Measurements from ENCODE around the gene DAAM2. TPM values are rescaled to one million over a fixed set of nuclear protein-coding genes. Genes with fewer than 3 reads are reported as not detected.

The DAAM2 gene
- total and polyA plus RNA-seq, 2 donors (not counting 3 experiments of a cell fraction or from before 2014, with no cell fraction given) = 0.42 to 0.44 TPM

- intact Hi-C loops (cut with micrococcal nuclease) = no loop called here
- H2AFZ ChIP-seq (ENCODE audit: low read depth, low read length) = no peak overlapping the region
- no peak overlapping the region for H3K4me2 ChIP-seq (ENCODE audit: insufficient read depth, low read length)
- H3K27me3 ChIP-seq (ENCODE audit: control insufficient read depth in 2 of 2, insufficient read depth in 2 of 2, low read length in 2 of 2) = no peaks in the 10 kb centered on the region
- FAIRE-seq = no peak
- BruUV-seq (replicated peaks) = no TSS peak
- no peaks in the 10 kb centered on the region for H4K20me1 ChIP-seq (replicated peaks; ENCODE audit: control insufficient read depth, extremely low read depth, insufficient read depth, low read length)
- H3K9ac ChIP-seq (replicated peaks; ENCODE audit: extremely low read depth, insufficient read depth, low read length) = no peak overlapping the region
- H3K36me3 ChIP-seq (ENCODE audit: control insufficient read depth in 2 of 2, extremely low read depth in 1 of 2, insufficient read depth in 2 of 2, low read length in 2 of 2) = no peaks in the 10 kb centered on the region
- ChIA-PET CTCF (no interaction called here), POLR2A (no interaction called here)
- no peak for TF ChIP-seq EZH2 (IDR thresholded peaks at IDR 0.05; ENCODE audit: borderline replicate concordance, low read depth, low read length, severe bottlenecking)
- no peak for TF ChIP-seq MYC (IDR thresholded peaks at IDR 0.05; ENCODE audit: low read depth, low read length)
- TF ChIP-seq MAX (IDR thresholded peaks at IDR 0.05; ENCODE audit: insufficient read depth, insufficient read length) = no peak
- no peak for TF ChIP-seq CTCF (IDR thresholded peaks at IDR 0.05; ENCODE audit: extremely low read depth in 1 of 2, insufficient read depth in 1 of 2, low read depth in 1 of 2, low read length in 2 of 2)
- no peak for TF ChIP-seq JUN (IDR thresholded peaks at IDR 0.05; ENCODE audit: borderline replicate concordance, insufficient read depth, insufficient read length, low read depth)
- TF ChIP-seq POLR2AphosphoS5 (IDR thresholded peaks at IDR 0.05; ENCODE audit: insufficient read depth, low read depth, low read length) = no peak
- H3K4me3 ChIP-seq (replicated peaks in 1 of 3; ENCODE audit: insufficient read depth in 1 of 3, low read depth in 1 of 3, low read length in 3 of 3) = no peak overlapping the region
- dilution Hi-C loops (cut with MboI; ENCODE audit: extremely low pct_ligation_motif_present, low sequenced_read_pairs) = no loop called here
- no peaks in the 10 kb centered on the region for H3K4me1 ChIP-seq (ENCODE audit: control insufficient read depth, extremely low read depth, insufficient read depth, low read length)
- no peak for DNase-seq (ENCODE audit: low read depth, low spot score)
- no peaks in the 10 kb centered on the region for H3K79me2 ChIP-seq (ENCODE audit: control insufficient read depth, insufficient read depth, low read length)
- H3K27ac ChIP-seq (ENCODE audit: insufficient read depth, low read depth, low read length) = no peak overlapping the region
- no peaks in the 10 kb centered on the region for H3K9me1 ChIP-seq (replicated peaks; ENCODE audit: control insufficient read depth, extremely low read depth, insufficient read depth, low read length)
- H3K9me3 ChIP-seq (replicated peaks; ENCODE audit: control insufficient read depth, insufficient read depth, low read length) = no peaks in the 10 kb centered on the region
Measured at GRCh38 chr6:39812496-39812852, 20.3 kb downstream of the DAAM2 start.
